Stimulated activated CD8-positive, alpha-beta memory T cell treated with anti-CD3 and anti-CD28 coated beads, Interleukin-2, amount 100 ng/mL, for 1 hour (primary cell): ENCODE data around the gene TMEM272.

Experiments used
- DNase-seq, 2 donors: peaks; one replicate each; pipeline ENCODE4 v3.0.0-alpha.2; 2020; ENCODE audit warnings: low read depth in 2 of 2

TMEM272 gene

GRCh38 chr13:51781246-51782022, 63.5 kb downstream of the TMEM272 start:
- DNase-seq = no peak

- no peak for DNase-seq
These were observed 64.9 kb downstream of the TMEM272 start for GRCh38 chr13:51780099-51780498.

- no peak for DNase-seq
These were observed 66.6 kb downstream of the TMEM272 start for GRCh38 chr13:51778392-51778791.

DNA sequence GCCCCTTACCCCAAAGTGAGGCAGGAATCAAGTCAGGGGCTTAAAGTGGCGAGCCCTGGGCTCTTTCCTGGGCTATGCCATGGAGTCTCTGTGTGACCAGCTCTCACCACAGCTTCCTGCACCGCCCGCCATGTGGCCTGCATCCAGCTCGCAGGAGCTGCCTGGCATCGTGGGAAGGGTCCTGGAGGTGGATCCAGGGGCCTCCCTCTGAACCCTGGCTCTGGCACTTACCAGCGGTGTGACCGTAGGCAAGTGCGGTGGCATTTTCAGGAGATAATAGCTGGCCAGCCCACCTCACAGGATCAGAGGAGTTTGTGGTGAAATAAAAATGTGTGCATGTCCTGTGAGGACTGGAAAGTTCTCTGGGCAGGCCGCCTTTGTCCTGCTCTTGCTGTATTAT, 67.1 kb downstream of the TMEM272 start:
- no peak for DNase-seq

DNA sequence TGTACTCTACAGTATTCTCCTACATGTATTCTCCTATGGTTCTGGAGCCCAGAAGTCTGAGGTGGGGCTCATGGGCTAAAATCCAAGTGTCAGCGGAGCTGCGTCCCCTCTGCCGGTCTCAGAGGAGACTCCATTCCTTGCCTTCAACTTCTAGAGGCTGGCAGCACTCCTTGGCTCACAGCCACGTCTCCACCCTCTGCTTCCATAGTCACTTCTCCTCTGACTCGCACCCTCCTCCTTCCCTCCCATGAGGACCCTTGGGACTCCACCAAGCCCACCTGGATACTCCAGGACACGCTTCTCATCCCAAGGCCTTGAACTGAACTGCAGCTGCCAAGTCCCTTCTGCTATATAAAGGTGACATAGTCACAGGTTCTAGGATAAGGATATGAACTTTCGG, 68.8 kb downstream of the TMEM272 start:
- DNase-seq = no peak

GRCh38 chr13:51773515-51773914, 71.5 kb downstream of the TMEM272 start:
- DNase-seq = no peak

GRCh38 chr13:51772781-51773180, 72.2 kb downstream of the TMEM272 start:
- no peak for DNase-seq

- no peak for DNase-seq
These were observed 72.9 kb downstream of the TMEM272 start for GRCh38 chr13:51772105-51772455.

GRCh38 chr13:51771418-51772104, 73.4 kb downstream of the TMEM272 start:
- no peak for DNase-seq

- no peak for DNase-seq
These were observed 74.1 kb downstream of the TMEM272 start for GRCh38 chr13:51770681-51771417.

DNA sequence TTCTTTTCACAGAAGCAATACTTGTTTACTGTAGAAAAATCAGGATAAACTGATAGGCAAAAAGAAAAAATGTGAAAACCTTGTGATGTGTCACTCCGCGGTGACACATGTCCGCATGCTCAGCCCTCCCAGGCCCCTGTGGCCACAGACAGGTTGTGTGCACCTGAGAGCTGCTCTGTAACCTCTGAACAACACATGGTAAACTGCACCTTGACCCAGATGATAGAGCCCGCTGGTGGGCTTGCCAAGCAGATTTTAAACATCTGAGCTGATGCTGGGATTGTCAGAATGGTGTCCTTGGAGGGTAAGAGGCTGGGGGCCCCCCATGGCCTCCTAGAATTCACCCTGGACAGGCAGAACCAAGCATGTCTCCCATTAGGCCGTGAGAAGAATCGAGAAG, 74.8 kb downstream of the TMEM272 start:
- DNase-seq = no peak

GRCh38 chr13:51769455-51770127, 75.4 kb downstream of the TMEM272 start:
- DNase-seq = no peak

GRCh38 chr13:51768976-51769375, 76.0 kb downstream of the TMEM272 start:
- no peak for DNase-seq

DNA sequence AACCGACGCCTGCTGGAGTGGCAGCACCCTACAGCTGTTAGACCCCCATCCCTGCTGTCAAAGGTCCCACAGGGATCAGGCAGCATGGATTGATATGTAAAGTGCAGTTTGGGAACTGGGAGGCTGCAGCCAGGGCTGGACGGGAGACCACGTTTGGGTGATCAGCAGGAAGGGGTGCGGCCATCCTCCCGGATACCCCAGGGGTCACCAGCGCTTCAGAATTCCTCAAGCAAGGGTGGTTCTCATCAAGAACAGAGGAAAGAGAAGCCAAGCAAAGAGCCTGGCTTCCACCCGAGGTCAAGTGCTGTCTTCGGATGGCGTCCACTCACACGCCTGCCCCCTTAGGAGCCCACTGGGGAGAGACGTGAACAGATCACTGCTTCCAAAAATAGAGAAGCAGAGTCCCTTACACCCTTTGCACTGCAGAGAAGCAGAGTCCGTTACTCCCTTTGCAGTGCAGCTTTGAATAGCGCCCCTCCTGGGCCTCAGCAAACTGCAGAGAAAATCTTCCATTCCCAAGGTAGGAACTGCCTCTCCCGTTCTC, 76.5 kb downstream of the TMEM272 start:
- DNase-seq = no peak

- no peak for DNase-seq
These were observed 77.9 kb downstream of the TMEM272 start for GRCh38 chr13:51767100-51767499.

GRCh38 chr13:51765142-51765515, 79.8 kb downstream of the TMEM272 start:
- no peak for DNase-seq

DNA sequence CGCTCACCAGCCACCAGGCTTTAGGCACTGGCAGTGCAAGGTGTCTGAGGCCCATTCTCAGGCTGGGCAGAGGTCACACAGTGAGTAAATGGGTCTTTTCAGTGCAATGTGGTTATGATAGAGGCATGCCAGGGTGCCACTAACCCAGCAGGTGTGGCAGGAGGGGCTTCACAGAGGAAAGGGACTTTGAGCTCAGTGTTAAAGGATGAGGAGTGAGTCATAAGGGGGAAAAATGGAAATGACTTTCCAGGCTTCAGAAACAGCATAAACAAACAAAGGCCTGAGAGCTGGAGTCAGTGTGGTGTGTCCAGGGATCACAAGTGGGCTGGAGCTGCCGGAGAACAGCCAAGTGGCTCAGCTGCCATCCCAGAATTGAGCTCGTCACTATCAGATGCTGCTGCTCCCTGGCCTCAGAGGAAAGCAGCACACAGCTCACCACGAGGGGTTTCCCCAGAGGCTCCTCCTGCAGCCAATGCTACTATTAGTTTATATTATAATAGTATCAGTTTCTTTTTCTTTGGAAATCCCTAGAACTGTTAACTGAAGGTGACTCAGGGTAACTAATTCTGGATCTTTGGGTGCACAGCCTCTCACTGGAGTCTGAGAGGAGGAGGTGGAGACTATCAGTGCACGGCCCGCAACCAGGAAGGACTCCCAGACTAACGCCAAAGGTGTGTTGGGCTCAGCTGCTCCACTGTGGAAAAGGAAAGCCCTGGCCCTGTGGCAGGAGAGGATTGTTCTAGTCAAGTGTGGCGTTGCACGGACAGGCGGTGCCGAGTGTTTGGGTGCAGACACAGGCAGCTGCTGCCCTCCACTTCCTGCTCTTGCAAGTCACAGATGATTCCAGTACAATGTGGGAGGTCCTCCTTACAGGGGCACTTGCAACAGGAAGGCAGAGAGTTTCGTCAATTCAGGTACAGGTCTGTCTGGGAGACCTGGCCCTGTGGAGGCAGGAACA, 80.5 kb downstream of the TMEM272 start:
- no peak for DNase-seq

DNA sequence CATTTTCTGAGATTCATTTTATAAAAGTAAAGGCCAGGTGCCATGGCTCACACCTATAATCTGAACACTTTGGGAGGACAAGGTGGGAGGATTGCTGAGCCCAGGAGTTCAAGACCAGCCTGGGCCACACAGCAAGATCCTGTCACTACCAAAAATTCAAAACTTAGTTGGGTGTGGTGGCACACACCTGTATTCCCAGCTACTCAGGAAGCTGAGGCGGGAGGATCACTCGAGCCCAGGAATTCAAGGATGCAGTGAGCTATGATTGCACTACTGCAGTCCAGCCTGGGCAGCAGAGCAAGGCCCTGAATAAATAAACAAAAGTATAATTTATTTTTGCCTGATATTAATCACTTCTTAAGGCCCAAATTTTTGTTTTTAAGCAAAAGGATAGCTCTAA, 81.5 kb downstream of the TMEM272 start:
- no peak for DNase-seq
